GM11168 (cell line): ENCODE measurements around the gene OR2L2.
"Not testable (repeated sequence)": the region's sequence is repeated elsewhere in the genome, so short reads cannot be mapped to it uniquely, and the experiment has no call there.

ENCODE experiments used
- in situ Hi-C: fragments of 300-500 bp; cut with MboI; formaldehyde crosslinking; loops from one replicate; pipeline ENCODE4 v1.12.0; 2022; ENCODE audit warnings: low sequenced_read_pairs; ENCODE audit not compliant: unreplicated experiment

OR2L2 gene

GRCh38 chr1:248029770-248030169, at the start of gene OR2L2:
Gene OR2L2 (plus strand): TSS chr1:248030070. CDS start chr1:248038268, 8,198 bp downstream.
- in situ Hi-C loops, result no loop called here

- in situ Hi-C loops, result no loop called here
Observed at GRCh38 chr1:247992986-247993385, 36.9 kb upstream of the OR2L2 start.

GRCh38 chr1:247998811-247999210, 31.1 kb upstream of the OR2L2 start:
- in situ Hi-C loops, result no loop called here

DNA sequence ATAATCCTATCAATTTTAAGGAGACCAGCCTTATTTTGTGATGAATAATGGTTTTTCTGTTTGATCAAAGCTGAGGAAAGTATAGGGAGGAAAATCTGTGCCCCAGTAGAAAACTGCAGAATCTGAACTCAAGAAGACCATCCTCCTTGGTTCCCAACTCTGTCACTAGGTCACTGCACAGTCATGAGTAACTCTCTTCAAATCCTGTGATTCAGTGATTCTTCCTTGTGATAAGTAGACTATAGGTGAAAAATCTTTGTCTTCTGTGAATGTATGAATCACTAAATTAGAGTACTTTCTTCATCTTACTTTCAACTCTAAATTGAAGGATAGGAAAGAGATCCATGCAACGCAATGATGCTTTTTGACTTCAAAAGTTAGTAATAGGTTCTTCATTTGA, 29.7 kb upstream of the OR2L2 start:
- in situ Hi-C loops, result no loop called here

DNA sequence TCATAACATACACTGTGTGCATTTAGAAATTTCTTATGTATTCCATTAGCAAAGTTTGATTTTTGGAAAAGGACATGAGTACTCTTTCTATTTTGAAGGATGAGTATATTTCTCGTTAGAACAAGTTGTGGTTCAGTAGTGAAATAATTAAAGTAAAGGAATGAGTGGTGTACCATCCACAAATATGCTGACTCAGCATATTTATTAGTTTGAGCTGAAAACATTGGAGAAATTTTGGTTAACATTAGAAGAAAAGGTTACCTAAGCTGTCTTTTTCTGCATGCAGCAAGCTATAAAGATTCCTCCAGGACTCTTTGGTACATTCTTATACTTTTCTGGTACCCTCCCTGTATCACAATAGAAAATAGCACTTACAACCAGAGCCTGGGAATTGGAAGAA, 22.1 kb upstream of the OR2L2 start:
- in situ Hi-C loops, result no loop called here

DNA sequence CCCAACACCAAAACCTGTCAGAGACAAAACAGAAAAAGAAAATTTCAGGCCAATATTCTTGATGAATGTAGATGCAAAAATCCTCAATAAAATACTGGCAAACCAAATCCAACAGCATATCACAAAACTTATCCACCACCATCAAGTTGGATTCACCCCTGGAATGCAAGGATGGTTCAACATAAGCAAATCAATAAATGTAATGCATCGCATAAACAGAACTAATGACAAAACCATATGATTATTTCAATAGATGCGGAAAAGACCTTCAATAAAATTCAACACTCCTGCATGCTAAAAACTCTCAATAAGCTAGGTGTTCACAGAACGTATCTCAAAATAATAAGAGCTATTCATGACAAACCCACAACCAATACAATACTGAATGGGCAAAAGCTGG, 20.2 kb upstream of the OR2L2 start:
- in situ Hi-C loops, result no loop called here

DNA sequence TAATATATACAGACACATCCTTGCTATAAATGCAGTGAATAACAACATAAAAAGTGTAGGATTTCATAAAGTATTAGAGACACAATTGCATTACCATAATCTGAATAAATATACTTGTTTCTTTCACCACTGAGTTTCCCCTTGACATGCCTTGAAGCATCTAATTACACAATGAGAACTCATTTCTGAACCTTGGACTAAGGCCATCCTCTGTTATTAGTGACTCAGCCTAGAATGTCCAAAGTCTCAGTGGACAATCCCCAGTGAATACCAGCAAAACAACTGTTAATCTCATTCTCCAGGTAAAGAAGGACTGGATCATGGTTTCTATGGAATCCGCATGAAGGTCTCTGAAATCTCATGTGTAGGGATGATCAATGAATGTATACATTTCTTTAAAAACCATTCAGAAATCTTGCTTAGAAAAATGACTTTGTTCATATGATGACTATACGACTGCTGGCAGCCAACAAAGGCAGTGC, 16.6 kb upstream of the OR2L2 start, which contains the start of gene OR2L5:
Gene OR2L5, plus strand, starts transcription at position 432 of the 482 bp plus-strand sequence. CDS start 8,288 bp downstream, outside the sequence.
- in situ Hi-C loops, result no loop called here

GRCh38 chr1:248015803-248016202, 14.1 kb upstream of the OR2L2 start:
- in situ Hi-C loops, result no loop called here

DNA sequence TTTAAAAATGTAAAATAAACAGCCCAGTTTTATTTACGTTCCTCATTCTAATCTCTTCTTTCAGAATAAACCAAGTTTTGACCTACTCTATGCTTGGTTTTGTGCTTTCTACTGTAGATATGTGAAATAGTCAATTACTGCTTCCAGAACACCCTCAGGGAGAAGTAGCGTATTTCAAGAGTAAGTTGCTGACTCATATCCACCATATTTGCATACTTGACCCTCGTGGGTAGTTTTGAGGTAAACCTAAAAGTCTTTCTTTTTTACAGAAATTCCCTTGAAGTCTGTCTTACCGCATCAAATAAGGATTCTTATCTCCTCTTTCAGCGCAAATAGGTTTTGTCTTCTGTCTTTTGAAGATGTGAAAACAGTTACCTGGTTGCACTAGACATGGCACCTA, 15.3 kb downstream of the OR2L2 start:
- in situ Hi-C loops, result no loop called here

DNA sequence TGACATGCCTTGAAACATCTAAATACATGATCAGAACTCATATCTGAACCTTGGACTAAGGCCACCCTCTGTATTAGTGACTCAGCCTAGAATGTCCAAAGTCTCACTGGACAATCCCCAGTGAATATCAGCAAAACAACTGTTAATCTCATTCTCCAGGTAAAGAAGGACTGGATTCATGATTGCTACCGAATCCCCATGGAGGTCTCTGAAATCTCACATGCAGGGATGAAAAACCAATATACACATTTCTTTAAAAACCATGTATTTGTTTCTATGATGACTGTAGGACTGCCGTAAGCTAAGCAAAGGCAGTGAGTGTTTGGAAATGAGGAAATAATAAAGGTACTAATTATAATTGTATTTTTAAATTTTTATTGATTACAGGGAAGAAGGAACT, 16.7 kb downstream of the OR2L2 start, which contains the start of gene OR2L3:
Gene OR2L3, plus strand, starts transcription at position 301 of the 400 bp plus-strand sequence. CDS start 13,846 bp downstream, outside the sequence.
- in situ Hi-C loops, result no loop called here

DNA sequence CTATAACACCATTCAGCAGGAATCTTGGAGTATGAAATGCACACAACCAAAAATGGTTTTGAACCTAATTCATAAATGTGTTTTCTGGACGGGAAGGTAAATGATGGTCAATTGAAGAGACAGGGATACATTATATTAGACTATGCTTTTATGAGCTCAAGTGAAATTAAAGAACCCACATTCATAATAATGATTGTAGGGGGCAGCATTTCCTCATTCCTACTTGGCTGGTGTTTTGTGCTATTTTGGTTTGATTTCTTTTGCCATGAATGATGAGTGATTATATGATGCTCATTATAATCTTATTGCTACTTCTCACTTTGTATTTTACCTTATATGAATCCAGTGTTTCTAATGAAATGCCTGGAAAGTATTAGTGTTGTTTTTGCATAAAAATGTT, 17.1 kb downstream of the OR2L2 start:
- in situ Hi-C loops, result no loop called here

DNA sequence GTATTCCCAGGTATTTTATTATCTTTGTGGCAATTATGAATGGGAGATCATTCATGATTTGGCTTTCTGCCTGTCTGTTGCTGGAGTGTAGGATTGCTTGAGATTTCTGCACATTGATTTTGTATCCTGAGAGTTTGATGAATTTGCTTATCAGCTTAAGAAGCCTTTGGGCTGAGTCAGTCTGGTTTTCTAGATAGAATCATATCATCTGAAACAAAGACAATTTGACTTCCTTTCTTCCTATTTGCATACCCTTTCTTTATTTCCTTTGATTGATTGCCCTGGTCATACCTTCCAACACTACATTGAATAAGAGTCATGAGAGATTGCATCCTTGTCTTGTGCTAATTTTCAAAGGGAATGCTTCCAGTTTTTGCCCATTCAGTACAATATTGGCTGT, 24.8 kb downstream of the OR2L2 start:
- in situ Hi-C loops, result no loop called here

DNA sequence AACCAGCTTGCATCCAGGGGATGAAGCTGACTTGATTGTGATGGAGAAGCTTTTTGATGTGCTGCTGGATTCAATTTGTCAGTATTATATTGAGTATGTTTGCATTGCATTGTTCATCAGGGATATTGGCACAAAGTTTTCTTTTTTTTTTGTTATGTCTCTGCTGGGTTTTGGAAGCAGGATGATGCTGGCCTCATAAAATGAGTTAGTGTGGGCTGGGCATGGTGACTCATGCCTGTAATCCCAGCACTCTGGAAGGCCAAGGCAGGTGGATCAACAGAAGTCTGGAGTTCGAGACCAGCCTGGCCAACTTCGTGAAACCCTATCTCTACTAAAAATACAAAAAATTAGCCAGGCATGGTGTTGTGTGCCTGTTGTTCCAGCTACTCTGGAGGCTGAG, 25.4 kb downstream of the OR2L2 start:
- in situ Hi-C loops, result no loop called here

DNA sequence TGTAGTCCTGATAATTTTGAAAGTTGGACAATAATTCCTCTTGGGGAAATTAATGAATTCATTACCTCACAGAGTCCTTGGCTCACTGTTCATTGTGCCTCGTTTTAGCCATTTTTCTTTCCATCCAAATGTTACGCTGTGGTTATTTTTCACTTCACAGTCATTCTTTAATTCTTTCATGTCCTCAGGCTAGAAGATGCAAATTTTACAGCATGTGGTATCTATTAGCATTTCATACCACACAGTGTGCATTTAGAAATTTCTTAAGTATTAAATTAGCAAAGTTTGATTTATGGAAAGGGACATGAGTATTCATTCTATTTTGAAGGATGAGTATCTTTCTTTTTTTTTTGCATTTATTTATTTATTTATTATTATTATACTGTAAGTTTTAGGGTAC, 35.2 kb downstream of the OR2L2 start:
- in situ Hi-C loops, result no loop called here

- in situ Hi-C loops, result no loop called here
Observed at GRCh38 chr1:248065604-248066003, 35.7 kb downstream of the OR2L2 start.

- in situ Hi-C loops, result not testable (repeated sequence)
Observed at GRCh38 chr1:248083864-248084263, 54.0 kb downstream of the OR2L2 start.
